ENCODE measurements around the gene KRAS. TPM values are rescaled to one million over a fixed set of nuclear protein-coding genes. Genes with fewer than 3 reads are reported as not detected.

The KRAS gene
- total RNA-seq, 4 donors from 2014 or later, result 10.6 to 29.5 (median 12.5) TPM

- no peak for TF ChIP-seq CTCF (IDR thresholded peaks at IDR 0.05; ENCODE audit: low read depth)
Observed at GRCh38 chr12:25184132-25184531, 66.6 kb downstream of the KRAS start.

DNA sequence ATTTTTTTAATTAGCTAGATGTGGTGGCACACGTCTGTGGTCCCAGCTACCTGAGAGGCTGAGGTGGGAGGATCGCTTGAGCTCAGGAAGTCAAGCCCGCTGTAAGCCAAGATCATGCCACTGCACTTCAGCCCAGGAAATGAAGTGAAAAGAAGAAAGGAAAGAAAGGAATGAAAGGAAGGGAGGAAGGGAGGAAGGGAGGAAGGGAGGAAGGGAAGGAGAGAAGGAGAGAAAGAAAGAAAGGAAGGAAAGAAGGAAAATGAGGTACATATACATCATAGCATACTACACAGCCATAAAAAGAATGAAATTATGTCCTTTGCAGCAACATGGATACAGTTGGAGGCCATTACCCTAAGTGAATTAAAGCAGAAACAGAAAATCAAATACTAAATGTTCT lies 68.0 kb downstream of the KRAS start:
- TF ChIP-seq CTCF (IDR thresholded peaks at IDR 0.05; ENCODE audit: low read depth), result no peak

- no peak for TF ChIP-seq CTCF (IDR thresholded peaks at IDR 0.05; ENCODE audit: low read depth)
Observed at GRCh38 chr12:25162866-25163265, 87.9 kb downstream of the KRAS start.

GRCh38 chr12:25156061-25156460 lies 94.7 kb downstream of the KRAS start:
- no peak for TF ChIP-seq CTCF (IDR thresholded peaks at IDR 0.05; ENCODE audit: low read depth)

DNA sequence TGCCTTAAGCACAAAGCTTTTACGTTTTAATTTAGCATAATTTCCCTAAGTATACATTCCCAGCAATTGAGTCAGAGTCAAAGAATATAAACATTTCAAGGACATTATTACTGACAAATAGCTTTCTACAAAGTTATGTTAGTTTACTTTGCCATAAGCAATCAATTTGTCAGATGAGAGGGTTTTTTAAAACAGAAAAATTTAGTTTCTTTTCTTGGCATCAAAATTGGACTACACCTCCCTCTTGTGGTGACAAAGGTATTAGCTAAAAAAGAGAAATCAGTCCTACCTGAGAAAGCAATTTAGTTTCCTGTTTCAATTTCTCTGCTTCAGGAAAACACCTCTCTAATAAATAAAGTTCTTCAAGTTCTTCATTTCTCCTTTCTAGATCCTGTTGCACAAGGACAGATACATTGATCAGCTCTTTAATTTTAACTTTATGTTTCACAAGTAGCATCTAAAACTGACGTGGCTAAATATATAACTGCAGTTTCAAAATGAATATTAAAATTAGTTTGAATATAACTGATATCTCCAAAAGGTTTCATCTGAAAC lies 95.6 kb downstream of the KRAS start:
- no peak for TF ChIP-seq CTCF (IDR thresholded peaks at IDR 0.05; ENCODE audit: low read depth)

Other genes starting within 250 kb of the KRAS start
- under 1 TPM in 2 of 4 donors, not detected in 2; 0.34 to 0.44 TPM for gene DNAI7, start 55.8 kb downstream of the KRAS start, total RNA-seq
- 10 to 100 TPM; 25.2 to 70.9 (median 39.3) TPM for gene ETFRF1, start 55.7 kb downstream of the KRAS start, total RNA-seq